OCI-LY7 (cell line): ENCODE measurements around the gene TANGO2. TPM values are rescaled to one million over a fixed set of nuclear protein-coding genes. Genes with fewer than 3 reads are reported as not detected.

ENCODE experiments used
- BruUV-seq: library from RNA; stranded (reverse); fragments of 400-500 nt; replicated peaks from 2 replicates; lab custom pipeline; 2021; lab: Mats Ljungman, UMichigan
- CTCF ChIA-PET: fragments of 300-600 bp; sonication (Branson Sonifier 250); formaldehyde crosslinking; loops from one replicate; lab custom pipeline; 2022; ENCODE audit warnings: antibody characterized with exemption; ENCODE audit not compliant: unreplicated experiment; lab: Charles Lee
- POLR2A ChIA-PET: fragments of 300-600 bp; sonication (Branson Sonifier 250); formaldehyde crosslinking; loops from one replicate; lab custom pipeline; 2022; ENCODE audit warnings: antibody characterized with exemption; lab: Charles Lee
- DNase-seq: peaks from one replicate; pipeline ENCODE4 v3.0.0-alpha.2; 2015; ENCODE audit warnings: low spot score
- H2AFZ ChIP-seq: fragments of 200-600 bp; sonication (generic), shearing (Covaris generic); 2 replicates; pipeline ENCODE4 v1.6.1; 2014; ENCODE audit warnings: mild to moderate bottlenecking, antibody characterized with exemption, low read length, moderate library complexity
- H3K27ac ChIP-seq: fragments of 200-600 bp; sonication (generic); 2 replicates; pipeline ENCODE4 v1.5.1; 2014; ENCODE audit warnings: mixed run types, low read depth, mild to moderate bottlenecking, moderate library complexity, low read length, inconsistent platforms; ENCODE audit not compliant: poor library complexity, severe bottlenecking
- H3K36me3 ChIP-seq: fragments of 200-600 bp; sonication (generic); 2 replicates; pipeline ENCODE4 v1.6.1; 2014; ENCODE audit warnings: mild to moderate bottlenecking, antibody characterized with exemption, low read length, moderate library complexity, mixed read lengths; ENCODE audit not compliant: insufficient read depth
- H3K4me1 ChIP-seq: fragments of 200-600 bp; sonication (generic); 2 replicates; pipeline ENCODE4 v1.5.1; 2014; ENCODE audit warnings: mild to moderate bottlenecking, low read length; ENCODE audit not compliant: insufficient read depth, poor library complexity, severe bottlenecking
- H3K4me2 ChIP-seq: fragments of 200-600 bp; sonication (generic); 2 replicates; pipeline ENCODE4 v1.6.1; 2014; ENCODE audit warnings: mild to moderate bottlenecking, low read length
- H3K4me3 ChIP-seq: fragments of 200-600 bp; sonication (generic); 2 replicates; pipeline ENCODE4 v1.5.1; 2014; ENCODE audit warnings: mild to moderate bottlenecking, low read depth, low read length; ENCODE audit not compliant: poor library complexity, severe bottlenecking
- H3K79me2 ChIP-seq: fragments of 200-600 bp; sonication (generic); 2 replicates; pipeline ENCODE4 v1.6.1; 2016; ENCODE audit warnings: low read depth, mild to moderate bottlenecking, low read length, moderate library complexity, mixed read lengths; ENCODE audit not compliant: insufficient read depth
- H3K9me2 ChIP-seq: fragments of 200-600 bp; sonication (generic); 2 replicates; pipeline ENCODE4 v1.6.1; 2016; ENCODE audit warnings: mild to moderate bottlenecking, low read length, mixed read lengths; ENCODE audit not compliant: insufficient read depth
- H3K9me3 ChIP-seq: fragments of 200-600 bp; sonication (generic); 2 replicates; pipeline ENCODE4 v1.6.1; 2014; ENCODE audit warnings: mild to moderate bottlenecking, mixed run types, low read length, mixed read lengths
- H4K20me1 ChIP-seq: fragments of 200-600 bp; sonication (generic); 2 replicates; pipeline ENCODE4 v1.6.1; 2014; ENCODE audit warnings: mild to moderate bottlenecking, antibody characterized with exemption, low read length, moderate library complexity, mixed read lengths; ENCODE audit not compliant: insufficient read depth
- CTCF ChIP-seq: fragments of 200-600 bp; sonication (generic); conservative IDR thresholded peaks from 2 replicates; pipeline ENCODE4 v1.5.1; 2014; ENCODE audit warnings: mild to moderate bottlenecking, antibody characterized with exemption, low read length, moderate library complexity, mixed read lengths
- EZH2phosphoT487 ChIP-seq: fragments of 200-600 bp; sonication (generic); IDR thresholded peaks from 2 replicates; pipeline ENCODE4 v1.6.1; 2018; ENCODE audit warnings: low read depth, borderline replicate concordance, mild to moderate bottlenecking, mixed run types, antibody characterized with exemption, low read length, moderate library complexity, mixed read lengths
- intact Hi-C: fragments of 100-400 bp; cut with micrococcal nuclease; formaldehyde crosslinking; loops from one replicate; pipeline ENCODE4 v1.10.0; 2022; ENCODE audit not compliant: unreplicated experiment
- total RNA-seq, 2 experiments: library from RNA; depleted of rRNA in 1 of 2; stranded (reverse); fragments of >200 nt in 1 of 2; shearing (Covaris generic) in 1 of 2; gene quantifications; 2 replicates each; pipeline ENCODE4 v1.2.3, GENCODE V29; 2014 to 2022

The TANGO2 gene
- total RNA-seq, 2 experiments from 2014 or later = 18.3 to 23.3 TPM

GRCh38 chr22:20106205-20106848, 85.4 kb downstream of the TANGO2 start:
- ChIA-PET CTCF (no interaction called here), POLR2A (interaction anchor here (0.6 kb wide), 1 partner anchor 39 kb away, joined by 3 read pairs; no protein-coding TSS in a partner anchor)
- no peak overlapping the region for H3K27ac ChIP-seq
- peaks cover 91% of the 10 kb centered on the region for H3K36me3 ChIP-seq
- no peak for DNase-seq
- H3K79me2 ChIP-seq = no peaks in the 10 kb centered on the region
- no peak overlapping the region for H2AFZ ChIP-seq
- no peaks in the 10 kb centered on the region for H3K9me3 ChIP-seq
- TF ChIP-seq CTCF (no peak), EZH2phosphoT487 (no peak)
- intact Hi-C loops = no loop called here
- H4K20me1 ChIP-seq = no peaks in the 10 kb centered on the region
- no peaks in the 10 kb centered on the region for H3K9me2 ChIP-seq
- BruUV-seq = no TSS peak
- H3K4me3 ChIP-seq = no peak overlapping the region
- no peak overlapping the region for H3K4me2 ChIP-seq
- peaks cover 10% of the 10 kb centered on the region for H3K4me1 ChIP-seq

- Histone ChIP-seq H3K4me2 (no peak overlapping the region), H3K27ac (no peak overlapping the region), H2AFZ (no peak overlapping the region), H3K4me1 (peaks cover 15% of the 10 kb centered on the region), H4K20me1 (no peaks in the 10 kb centered on the region), H3K36me3 (peaks cover 90% of the 10 kb centered on the region), H3K9me3 (no peaks in the 10 kb centered on the region), H3K79me2 (no peaks in the 10 kb centered on the region), H3K9me2 (no peaks in the 10 kb centered on the region), H3K4me3 (no peak overlapping the region)
- intact Hi-C loops = no loop called here
- DNase-seq = no peak
- CTCF ChIA-PET = no interaction called here
- no peak for TF ChIP-seq CTCF
- TF ChIP-seq EZH2phosphoT487 = no peak
- POLR2A ChIA-PET = no interaction called here
- no TSS peak for BruUV-seq
These were observed 85.9 kb downstream of the TANGO2 start for GRCh38 chr22:20106849-20107237.

GRCh38 chr22:20107471-20107901, 86.6 kb downstream of the TANGO2 start:
- H4K20me1 ChIP-seq = no peaks in the 10 kb centered on the region
- H3K9me2 ChIP-seq = no peaks in the 10 kb centered on the region
- TF ChIP-seq EZH2phosphoT487 = no peak
- no peak for TF ChIP-seq CTCF
- peaks cover 21% of the 10 kb centered on the region for H3K4me1 ChIP-seq
- POLR2A ChIA-PET = no interaction called here
- no TSS peak for BruUV-seq
- CTCF ChIA-PET = no interaction called here
- H3K4me3 ChIP-seq = no peak overlapping the region
- no peaks in the 10 kb centered on the region for H3K79me2 ChIP-seq
- no peak overlapping the region for H3K4me2 ChIP-seq
- intact Hi-C loops = no loop called here
- no peaks in the 10 kb centered on the region for H3K9me3 ChIP-seq
- H3K27ac ChIP-seq = no peak overlapping the region
- H3K36me3 ChIP-seq = peaks cover 90% of the 10 kb centered on the region
- no peak for DNase-seq
- no peak overlapping the region for H2AFZ ChIP-seq
